Measurements from ENCODE around the gene ADAM12.

DNA sequence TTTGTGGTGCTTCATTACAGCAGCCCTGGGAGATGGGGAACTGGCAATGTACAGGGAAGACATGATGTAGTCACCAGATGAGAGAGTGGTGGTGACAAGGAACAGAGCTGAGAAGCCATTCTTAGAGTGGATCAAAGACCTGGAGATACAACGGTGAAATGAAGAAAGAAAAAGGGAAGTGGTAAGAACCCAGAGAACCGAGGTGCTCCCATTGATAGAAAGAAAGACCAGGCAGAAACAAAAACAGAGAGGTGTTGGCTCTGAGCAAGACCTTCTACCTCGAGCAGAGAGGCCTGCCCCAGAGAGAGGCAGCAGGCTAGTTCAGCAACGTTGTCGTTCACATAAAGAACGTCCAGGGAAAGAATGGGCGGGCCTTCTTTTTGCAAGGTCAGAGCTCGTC, 186.7 kb downstream of the ADAM12 start:
- TF ChIP-seq POLR2A (IDR thresholded peaks at IDR 0.05; ENCODE audit: low read depth, low read length) (no peak), TAF1 (IDR thresholded peaks at IDR 0.05; ENCODE audit: borderline replicate concordance, low read depth, low read length) (no peak)
